ENCODE measurements around the gene BIN2. TPM values are rescaled to one million over a fixed set of nuclear protein-coding genes. Genes with fewer than 3 reads are reported as not detected.

The BIN2 gene
- total RNA-seq, 1 experiment from 2014 or later: 0.20 TPM

DNA sequence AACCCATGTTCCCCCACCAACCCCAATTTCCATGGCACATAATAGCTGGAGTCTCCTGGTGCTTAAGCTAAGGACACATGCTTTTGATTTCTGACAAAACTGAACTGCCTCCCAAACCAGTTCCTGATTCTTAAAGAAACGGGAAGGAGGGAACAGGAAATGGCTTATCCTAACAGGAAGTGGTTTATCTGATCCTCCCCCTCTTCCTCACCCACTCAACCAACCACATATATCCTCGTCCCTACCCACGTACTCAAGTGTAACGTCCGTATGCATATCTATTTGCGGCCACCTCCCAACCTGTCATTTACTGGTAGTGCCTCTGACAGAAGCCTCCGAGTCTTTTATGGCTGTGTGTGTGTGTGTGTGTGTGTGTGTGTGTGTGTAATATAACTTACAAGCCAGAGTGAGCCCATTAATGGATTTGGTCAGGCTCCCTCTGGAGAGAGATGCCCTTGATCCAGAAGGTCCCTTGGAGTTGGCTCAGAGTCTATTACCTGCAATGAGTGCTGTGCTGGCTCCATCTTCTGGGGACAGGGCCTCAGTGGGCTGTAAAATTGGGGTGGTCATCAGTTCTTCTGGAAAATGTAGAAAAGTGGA is 77.6 kb downstream of the BIN2 start (continued):
- TF ChIP-seq, protein P1, sequence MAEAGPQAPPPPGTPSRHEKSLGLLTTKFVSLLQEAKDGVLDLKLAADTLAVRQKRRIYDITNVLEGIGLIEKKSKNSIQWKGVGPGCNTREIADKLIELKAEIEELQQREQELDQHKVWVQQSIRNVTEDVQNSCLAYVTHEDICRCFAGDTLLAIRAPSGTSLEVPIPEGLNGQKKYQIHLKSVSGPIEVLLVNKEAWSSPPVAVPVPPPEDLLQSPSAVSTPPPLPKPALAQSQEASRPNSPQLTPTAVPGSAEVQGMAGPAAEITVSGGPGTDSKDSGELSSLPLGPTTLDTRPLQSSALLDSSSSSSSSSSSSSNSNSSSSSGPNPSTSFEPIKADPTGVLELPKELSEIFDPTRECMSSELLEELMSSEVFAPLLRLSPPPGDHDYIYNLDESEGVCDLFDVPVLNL (CRISPR knock-in tag; IDR thresholded peaks at IDR 0.05; ENCODE audit: borderline replicate concordance, low read depth): no peak
- TF ChIP-seq TEAD1 (CRISPR knock-in tag; IDR thresholded peaks at IDR 0.05): no peak
- TF ChIP-seq, protein P2, sequence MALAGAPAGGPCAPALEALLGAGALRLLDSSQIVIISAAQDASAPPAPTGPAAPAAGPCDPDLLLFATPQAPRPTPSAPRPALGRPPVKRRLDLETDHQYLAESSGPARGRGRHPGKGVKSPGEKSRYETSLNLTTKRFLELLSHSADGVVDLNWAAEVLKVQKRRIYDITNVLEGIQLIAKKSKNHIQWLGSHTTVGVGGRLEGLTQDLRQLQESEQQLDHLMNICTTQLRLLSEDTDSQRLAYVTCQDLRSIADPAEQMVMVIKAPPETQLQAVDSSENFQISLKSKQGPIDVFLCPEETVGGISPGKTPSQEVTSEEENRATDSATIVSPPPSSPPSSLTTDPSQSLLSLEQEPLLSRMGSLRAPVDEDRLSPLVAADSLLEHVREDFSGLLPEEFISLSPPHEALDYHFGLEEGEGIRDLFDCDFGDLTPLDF (CRISPR knock-in tag; IDR thresholded peaks at IDR 0.05): no peak
- TF ChIP-seq JAZF1 (CRISPR knock-in tag; IDR thresholded peaks at IDR 0.05): no peak
- no peak for TF ChIP-seq NFATC4 (CRISPR knock-in tag; IDR thresholded peaks at IDR 0.05)
- TF ChIP-seq SP1 (CRISPR knock-in tag; conservative IDR thresholded peaks at IDR 0.05): no peak
- no peak for TF ChIP-seq NFE2L1 (CRISPR knock-in tag; IDR thresholded peaks at IDR 0.05)
- no peak for TF ChIP-seq NR1H2 (CRISPR knock-in tag; IDR thresholded peaks at IDR 0.05)
- TF ChIP-seq MYBL2 (CRISPR knock-in tag; IDR thresholded peaks at IDR 0.05): no peak
- TF ChIP-seq, protein P3, sequence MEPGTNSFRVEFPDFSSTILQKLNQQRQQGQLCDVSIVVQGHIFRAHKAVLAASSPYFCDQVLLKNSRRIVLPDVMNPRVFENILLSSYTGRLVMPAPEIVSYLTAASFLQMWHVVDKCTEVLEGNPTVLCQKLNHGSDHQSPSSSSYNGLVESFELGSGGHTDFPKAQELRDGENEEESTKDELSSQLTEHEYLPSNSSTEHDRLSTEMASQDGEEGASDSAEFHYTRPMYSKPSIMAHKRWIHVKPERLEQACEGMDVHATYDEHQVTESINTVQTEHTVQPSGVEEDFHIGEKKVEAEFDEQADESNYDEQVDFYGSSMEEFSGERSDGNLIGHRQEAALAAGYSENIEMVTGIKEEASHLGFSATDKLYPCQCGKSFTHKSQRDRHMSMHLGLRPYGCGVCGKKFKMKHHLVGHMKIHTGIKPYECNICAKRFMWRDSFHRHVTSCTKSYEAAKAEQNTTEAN (CRISPR knock-in tag; IDR thresholded peaks at IDR 0.05): no peak

DNA sequence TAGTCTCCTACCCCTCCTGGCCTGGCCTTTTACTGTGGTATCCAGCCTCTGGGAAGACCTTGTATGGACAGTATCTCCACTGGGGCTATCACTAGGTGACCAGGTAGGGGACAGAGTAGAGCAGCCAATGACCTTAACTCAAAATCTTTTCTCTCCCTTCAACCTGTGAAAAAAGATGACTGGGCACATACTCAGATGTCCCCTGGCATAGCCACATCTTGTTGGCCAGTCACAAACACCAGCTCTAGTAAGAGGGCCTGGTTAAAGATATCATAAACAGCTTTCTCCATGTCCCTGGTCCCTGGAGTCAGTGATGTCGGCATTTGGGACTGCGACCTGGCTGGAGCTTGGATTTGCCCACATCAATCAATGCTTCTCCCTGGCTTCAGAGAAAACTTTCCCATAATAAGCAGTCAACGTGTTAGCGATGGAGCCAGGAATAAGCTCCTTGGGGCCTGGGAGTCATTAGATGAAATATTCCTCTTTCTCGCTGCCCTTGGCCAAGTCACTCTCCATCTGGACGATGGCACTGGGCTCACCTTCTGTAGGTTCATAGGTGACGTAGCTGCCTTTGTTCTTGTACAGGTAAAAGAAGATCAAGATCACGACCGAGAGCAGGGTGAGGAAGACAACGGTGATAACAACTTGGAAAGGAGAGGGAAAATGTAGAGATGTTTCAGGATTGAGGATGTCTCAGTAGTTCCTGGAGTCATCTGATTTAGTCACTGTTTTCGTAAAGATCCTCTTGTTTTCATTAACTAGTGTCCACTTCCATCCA is 78.3 kb downstream of the BIN2 start:
- CTCF ChIA-PET: interaction anchor here (0.6 kb wide), 1 partner anchor 28 kb away, joined by 4 read pairs; the partner anchor contains the start of gene POU6F1
- TF ChIP-seq, protein P4, sequence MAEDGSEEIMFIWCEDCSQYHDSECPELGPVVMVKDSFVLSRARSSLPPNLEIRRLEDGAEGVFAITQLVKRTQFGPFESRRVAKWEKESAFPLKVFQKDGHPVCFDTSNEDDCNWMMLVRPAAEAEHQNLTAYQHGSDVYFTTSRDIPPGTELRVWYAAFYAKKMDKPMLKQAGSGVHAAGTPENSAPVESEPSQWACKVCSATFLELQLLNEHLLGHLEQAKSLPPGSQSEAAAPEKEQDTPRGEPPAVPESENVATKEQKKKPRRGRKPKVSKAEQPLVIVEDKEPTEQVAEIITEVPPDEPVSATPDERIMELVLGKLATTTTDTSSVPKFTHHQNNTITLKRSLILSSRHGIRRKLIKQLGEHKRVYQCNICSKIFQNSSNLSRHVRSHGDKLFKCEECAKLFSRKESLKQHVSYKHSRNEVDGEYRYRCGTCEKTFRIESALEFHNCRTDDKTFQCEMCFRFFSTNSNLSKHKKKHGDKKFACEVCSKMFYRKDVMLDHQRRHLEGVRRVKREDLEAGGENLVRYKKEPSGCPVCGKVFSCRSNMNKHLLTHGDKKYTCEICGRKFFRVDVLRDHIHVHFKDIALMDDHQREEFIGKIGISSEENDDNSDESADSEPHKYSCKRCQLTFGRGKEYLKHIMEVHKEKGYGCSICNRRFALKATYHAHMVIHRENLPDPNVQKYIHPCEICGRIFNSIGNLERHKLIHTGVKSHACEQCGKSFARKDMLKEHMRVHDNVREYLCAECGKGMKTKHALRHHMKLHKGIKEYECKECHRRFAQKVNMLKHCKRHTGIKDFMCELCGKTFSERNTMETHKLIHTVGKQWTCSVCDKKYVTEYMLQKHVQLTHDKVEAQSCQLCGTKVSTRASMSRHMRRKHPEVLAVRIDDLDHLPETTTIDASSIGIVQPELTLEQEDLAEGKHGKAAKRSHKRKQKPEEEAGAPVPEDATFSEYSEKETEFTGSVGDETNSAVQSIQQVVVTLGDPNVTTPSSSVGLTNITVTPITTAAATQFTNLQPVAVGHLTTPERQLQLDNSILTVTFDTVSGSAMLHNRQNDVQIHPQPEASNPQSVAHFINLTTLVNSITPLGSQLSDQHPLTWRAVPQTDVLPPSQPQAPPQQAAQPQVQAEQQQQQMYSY (CRISPR knock-in tag; IDR thresholded peaks at IDR 0.05): no peak
- TF ChIP-seq, protein P5, sequence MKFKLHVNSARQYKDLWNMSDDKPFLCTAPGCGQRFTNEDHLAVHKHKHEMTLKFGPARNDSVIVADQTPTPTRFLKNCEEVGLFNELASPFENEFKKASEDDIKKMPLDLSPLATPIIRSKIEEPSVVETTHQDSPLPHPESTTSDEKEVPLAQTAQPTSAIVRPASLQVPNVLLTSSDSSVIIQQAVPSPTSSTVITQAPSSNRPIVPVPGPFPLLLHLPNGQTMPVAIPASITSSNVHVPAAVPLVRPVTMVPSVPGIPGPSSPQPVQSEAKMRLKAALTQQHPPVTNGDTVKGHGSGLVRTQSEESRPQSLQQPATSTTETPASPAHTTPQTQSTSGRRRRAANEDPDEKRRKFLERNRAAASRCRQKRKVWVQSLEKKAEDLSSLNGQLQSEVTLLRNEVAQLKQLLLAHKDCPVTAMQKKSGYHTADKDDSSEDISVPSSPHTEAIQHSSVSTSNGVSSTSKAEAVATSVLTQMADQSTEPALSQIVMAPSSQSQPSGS (CRISPR knock-in tag; IDR thresholded peaks at IDR 0.05; ENCODE audit: borderline replicate concordance, low read depth): no peak
- H3K9me3 Mint-ChIP-seq: no peaks in the 10 kb centered on the region
- POLR2A ChIA-PET: no interaction called here
- peaks cover 45% of the 10 kb centered on the region for H3K36me3 Mint-ChIP-seq
- DNase-seq (ENCODE audit: low spot score) (no peak), ATAC-seq (no peak)
- H3K27ac Mint-ChIP-seq: peak overlapping the region; percentile 72
- no peak overlapping the region for H3K4me3 Mint-ChIP-seq
- H3K27me3 Mint-ChIP-seq (ENCODE audit: low read depth): no peaks in the 10 kb centered on the region
- peaks cover 36% of the 10 kb centered on the region for H3K4me1 Mint-ChIP-seq

DNA sequence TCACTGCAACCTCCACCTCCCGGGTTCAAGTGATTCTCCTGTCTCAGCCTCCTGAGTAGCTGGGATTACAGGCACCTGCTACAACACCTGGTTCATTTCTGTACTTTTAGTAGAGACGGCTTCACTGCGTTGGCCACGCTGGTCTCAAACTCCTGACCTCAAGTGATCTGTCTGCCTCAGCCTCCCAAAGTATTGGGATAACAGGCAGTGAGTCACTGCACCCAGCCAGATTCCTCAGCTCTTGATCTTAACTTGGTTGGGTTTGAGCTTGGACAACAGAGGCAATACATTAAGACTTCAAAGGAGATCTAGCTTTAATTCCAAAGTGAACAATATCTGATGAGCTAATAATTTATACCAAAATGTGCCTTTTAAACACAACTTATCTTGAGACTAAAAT is 79.7 kb downstream of the BIN2 start:
- no peak overlapping the region for H3K4me3 Mint-ChIP-seq
- DNase-seq (ENCODE audit: low spot score): no peak
- H3K9me3 Mint-ChIP-seq: no peaks in the 10 kb centered on the region
- H3K27ac Mint-ChIP-seq: peak overlapping the region; percentile 48; the same call in 1 of the 2 replicates
- ChIA-PET CTCF (interaction anchor here (0.5 to 1.9 kb wide), 2 partner anchors 26 to 148 kb away, joined by 4 to 5 read pairs; partner anchors contain the start of gene POU6F1), POLR2A (interaction anchor here (0.6 to 1.1 kb wide), 2 partner anchors 10 to 112 kb away, joined by 3 read pairs; no protein-coding TSS in a partner anchor)
- ATAC-seq: no peak
- peaks cover 38% of the 10 kb centered on the region for H3K4me1 Mint-ChIP-seq
- H3K27me3 Mint-ChIP-seq (ENCODE audit: low read depth): no peaks in the 10 kb centered on the region
- peaks cover 51% of the 10 kb centered on the region for H3K36me3 Mint-ChIP-seq
- TF ChIP-seq, protein P6, sequence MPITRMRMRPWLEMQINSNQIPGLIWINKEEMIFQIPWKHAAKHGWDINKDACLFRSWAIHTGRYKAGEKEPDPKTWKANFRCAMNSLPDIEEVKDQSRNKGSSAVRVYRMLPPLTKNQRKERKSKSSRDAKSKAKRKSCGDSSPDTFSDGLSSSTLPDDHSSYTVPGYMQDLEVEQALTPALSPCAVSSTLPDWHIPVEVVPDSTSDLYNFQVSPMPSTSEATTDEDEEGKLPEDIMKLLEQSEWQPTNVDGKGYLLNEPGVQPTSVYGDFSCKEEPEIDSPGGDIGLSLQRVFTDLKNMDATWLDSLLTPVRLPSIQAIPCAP (CRISPR knock-in tag; IDR thresholded peaks at IDR 0.05): no peak
- TF ChIP-seq GRHL2 (CRISPR knock-in tag; IDR thresholded peaks at IDR 0.05; ENCODE audit: insufficient replicate concordance, severe bottlenecking): no peak
- no peak for TF ChIP-seq ZNF232 (CRISPR knock-in tag; IDR thresholded peaks at IDR 0.05)
- TF ChIP-seq, protein P1 (CRISPR knock-in tag; IDR thresholded peaks at IDR 0.05; ENCODE audit: borderline replicate concordance, low read depth): no peak
- TF ChIP-seq NR2C2 (CRISPR knock-in tag; IDR thresholded peaks at IDR 0.05): no peak
- TF ChIP-seq, protein P7, sequence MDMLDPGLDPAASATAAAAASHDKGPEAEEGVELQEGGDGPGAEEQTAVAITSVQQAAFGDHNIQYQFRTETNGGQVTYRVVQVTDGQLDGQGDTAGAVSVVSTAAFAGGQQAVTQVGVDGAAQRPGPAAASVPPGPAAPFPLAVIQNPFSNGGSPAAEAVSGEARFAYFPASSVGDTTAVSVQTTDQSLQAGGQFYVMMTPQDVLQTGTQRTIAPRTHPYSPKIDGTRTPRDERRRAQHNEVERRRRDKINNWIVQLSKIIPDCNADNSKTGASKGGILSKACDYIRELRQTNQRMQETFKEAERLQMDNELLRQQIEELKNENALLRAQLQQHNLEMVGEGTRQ (CRISPR knock-in tag; IDR thresholded peaks at IDR 0.05): no peak

All from WTC11 (cell line).